K562 (cell line): Measurements from ENCODE around the gene HFE. TPM values are rescaled to one million over a fixed set of nuclear protein-coding genes. Genes with fewer than 3 reads are reported as not detected.

Experiments
- ASH1L ChIP-seq: fragments of 450-650 bp; IDR thresholded peaks from 2 replicates; pipeline ENCODE4 v1.6.1; 2018; ENCODE audit warnings: borderline replicate concordance, mild to moderate bottlenecking, low read depth; ENCODE audit not compliant: partially characterized antibody
- BRD4 ChIP-seq: fragments of 200-600 bp; sonication (generic); IDR thresholded peaks from 2 replicates; pipeline ENCODE4 v1.6.1; 2017; ENCODE audit warnings: inconsistent platforms
- FOXJ3 ChIP-seq: sonication (generic); formaldehyde crosslinking; IDR thresholded peaks from 2 replicates; pipeline ENCODE4 v1.4.0; 2020; ENCODE audit warnings: mild to moderate bottlenecking, missing genetic modification reagents
- HDAC1 ChIP-seq, 2 experiments: fragments of 450-650 bp; IDR thresholded peaks; 2 replicates each; pipeline ENCODE4 v1.6.1; 2016 to 2017; ENCODE audit warnings: inconsistent platforms in 1 of 2, mild to moderate bottlenecking in 1 of 2, moderate library complexity in 1 of 2
- MYC ChIP-seq, 2 experiments: fragments of 250-450 bp in 1 of 2; sonication (Bioruptor Pico) in 1 of 2; IDR thresholded peaks; 2 replicates each; pipeline versions ENCODE4 v1.5.1 to v1.6.1; 2012 to 2021; ENCODE audit warnings: low read depth in 2 of 2, borderline replicate concordance in 1 of 2, improper control_type of control experiment in 1 of 2, low read length in 1 of 2, mild to moderate bottlenecking in 1 of 2, moderate library complexity in 1 of 2
- NFATC3 ChIP-seq: fragments of 450-650 bp; IDR thresholded peaks from 2 replicates; pipeline ENCODE4 v1.6.1; 2017; ENCODE audit warnings: mild to moderate bottlenecking
- NFYB ChIP-seq: IDR thresholded peaks from 2 replicates; pipeline ENCODE4 v1.6.1; 2011; ENCODE audit warnings: mild to moderate bottlenecking, moderate library complexity; ENCODE audit not compliant: insufficient read length; ENCODE audit errors: extremely low read depth
- PHTF2 ChIP-seq: fragments of 250-450 bp; sonication (Bioruptor Pico); IDR thresholded peaks from 2 replicates; pipeline ENCODE4 v1.5.0; 2021; ENCODE audit warnings: mild to moderate bottlenecking
- POLR2AphosphoS2 ChIP-seq: IDR thresholded peaks from 2 replicates; pipeline ENCODE4 v1.6.1; 2012; ENCODE audit warnings: low read length, improper control_type of control experiment
- POLR2B ChIP-seq: fragments of 450-650 bp; IDR thresholded peaks from 2 replicates; pipeline ENCODE4 v1.6.1; 2018; ENCODE audit warnings: low read depth; ENCODE audit not compliant: partially characterized antibody
- SIN3A ChIP-seq, 2 experiments: fragments of 150-350 bp in 1 of 2; IDR thresholded peaks; 2 replicates each; pipeline ENCODE4 v1.6.1; 2011 to 2016; ENCODE audit warnings: borderline replicate concordance in 2 of 2, low read depth in 2 of 2, low read length in 2 of 2, mild to moderate bottlenecking in 2 of 2, moderate library complexity in 2 of 2; ENCODE audit not compliant: control insufficient read depth in 1 of 2
- SOX6 ChIP-seq: fragments of 450-650 bp; IDR thresholded peaks from 2 replicates; pipeline ENCODE4 v1.6.1; 2014; ENCODE audit warnings: mild to moderate bottlenecking
- STAG1 ChIP-seq: sonication (generic); formaldehyde crosslinking; IDR thresholded peaks from 2 replicates; pipeline ENCODE4 v1.5.0; 2020; ENCODE audit warnings: missing genetic modification reagents, borderline replicate concordance
- YY1 ChIP-seq, 3 experiments: IDR thresholded peaks; 2 replicates each; pipeline ENCODE4 v1.6.1; 2011; ENCODE audit warnings: low read length in 2 of 3, mild to moderate bottlenecking in 2 of 3, moderate library complexity in 2 of 3, borderline replicate concordance in 1 of 3, control low read depth in 1 of 3, low read depth in 1 of 3; ENCODE audit not compliant: insufficient read depth in 3 of 3, insufficient replicate concordance in 2 of 3, control insufficient read depth in 1 of 3, insufficient read length in 1 of 3; ENCODE audit errors: extremely low read depth in 1 of 3
- ZNF217 ChIP-seq: sonication (generic); formaldehyde crosslinking; IDR thresholded peaks from 2 replicates; pipeline ENCODE4 v1.8.0; 2022; ENCODE audit warnings: mild to moderate bottlenecking, missing genetic modification reagents
- ZNF324 ChIP-seq: fragments of 250-450 bp; sonication (Bioruptor Pico); IDR thresholded peaks from 2 replicates; pipeline ENCODE4 v1.4.0; 2020; ENCODE audit warnings: mild to moderate bottlenecking
- ZNF436 ChIP-seq: fragments of 250-450, 450-650 bp; sonication (Bioruptor Pico); formaldehyde crosslinking; IDR thresholded peaks from 2 replicates; pipeline ENCODE4 v1.7.0; 2020; ENCODE audit warnings: mild to moderate bottlenecking
- polyA plus RNA-seq, 8 experiments: library from polyadenylated mRNA; depleted of rRNA in 4 of 8; stranded (reverse) in 5 of 8; unstranded in 3 of 8; fragments of >200 nt; fragmentation: Nextera tagmentation in 2 of 8; fragmentation: Illumina TruSeq in 1 of 8; extraction: Ambion mirVana in 2 of 8; extraction: Trizol in 1 of 8; gene quantifications; 2 replicates each; pipeline versions ENCODE4 v1.2.1 to v1.2.3, GENCODE V29; 2011 to 2014; ENCODE audit warnings: inconsistent platforms in 1 of 8, missing spikeins in 1 of 8
- total RNA-seq, 7 experiments: library from RNA; depleted of rRNA in 6 of 7; stranded (reverse); fragments of >200 nt in 6 of 7; fragmentation: Illumina TruSeq in 2 of 7; extraction: Trizol in 2 of 7; gene quantifications; 2 replicates each; pipeline versions ENCODE4 v1.2.1 to v1.2.3, GENCODE V29; 2011 to 2021; ENCODE audit warnings: low replicate concordance in 1 of 7
- TF ChIP-seq, protein P1 (sequence below): fragments of 450-650 bp; IDR thresholded peaks from 2 replicates; pipeline ENCODE4 v1.6.1; 2018; ENCODE audit not compliant: partially characterized antibody
- TF ChIP-seq, protein P2 (sequence below): fragments of 250-450 bp; sonication (Bioruptor Pico); IDR thresholded peaks from 2 replicates; pipeline ENCODE4 v1.9.0; 2021; ENCODE audit warnings: mild to moderate bottlenecking
- TF ChIP-seq, protein P3 (sequence below), 3 experiments: fragments of 200-800 bp in 1 of 3; sonication (Bioruptor generic) in 1 of 3; sonication (generic) in 1 of 3; formaldehyde crosslinking in 1 of 3; IDR thresholded peaks; 2 replicates each; pipeline versions ENCODE4 v1.6.1 to v1.8.0; 2016 to 2022; ENCODE audit warnings: mild to moderate bottlenecking in 2 of 3, missing compliant biosample characterization in 2 of 3, missing genetic modification characterization in 2 of 3, missing genetic modification reagents in 1 of 3

Gene HFE
- total and polyA plus RNA-seq, 9 of the 15 experiments (the other 6 are each of a cell fraction or from before 2014, with no cell fraction given), result 0.14 to 1.2 (median 0.76) TPM

DNA sequence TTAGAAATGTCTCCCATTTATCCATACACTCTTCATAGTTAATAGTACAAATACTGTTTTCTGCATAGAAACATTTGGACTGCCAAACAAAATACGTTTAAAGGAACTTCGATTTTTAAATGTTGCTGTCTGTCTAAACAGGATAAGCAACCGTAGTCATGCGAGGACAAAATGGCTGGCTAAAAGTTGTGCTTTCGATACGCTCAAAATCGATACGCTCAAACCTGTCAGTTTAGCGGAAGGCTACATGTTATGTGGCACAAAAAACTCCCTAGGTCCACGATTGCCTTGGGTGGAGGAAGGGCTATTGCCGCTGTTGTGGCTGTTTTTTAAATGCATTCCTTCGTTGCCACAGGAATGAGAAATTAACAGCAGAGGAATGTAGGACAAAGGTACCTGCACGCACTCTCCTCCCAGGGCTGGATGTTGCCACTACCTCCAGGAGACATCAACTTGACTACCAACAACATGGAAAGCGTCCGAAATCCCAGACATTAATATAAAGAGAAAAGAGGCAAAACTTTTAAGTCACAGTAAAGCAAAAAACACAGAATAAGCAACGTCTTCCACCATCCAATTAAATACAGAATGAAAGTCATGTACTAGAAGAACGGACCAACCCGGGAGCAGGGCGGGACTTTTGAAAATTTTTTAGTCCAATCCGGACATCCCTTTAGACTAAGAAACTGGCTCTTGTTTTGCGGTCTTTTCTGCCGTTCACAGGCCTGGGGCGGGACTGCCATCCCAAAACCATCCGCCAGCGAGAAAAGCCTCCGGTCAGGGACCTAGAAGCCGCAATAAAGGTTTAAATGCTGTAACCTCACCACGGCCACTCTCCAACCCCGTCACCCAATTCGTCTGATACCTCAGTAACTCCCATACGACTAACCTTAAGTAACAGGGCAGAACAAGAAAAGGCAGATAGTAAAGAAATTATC, 32.2 kb upstream of the HFE start (continued):
- TF ChIP-seq, protein P1, sequence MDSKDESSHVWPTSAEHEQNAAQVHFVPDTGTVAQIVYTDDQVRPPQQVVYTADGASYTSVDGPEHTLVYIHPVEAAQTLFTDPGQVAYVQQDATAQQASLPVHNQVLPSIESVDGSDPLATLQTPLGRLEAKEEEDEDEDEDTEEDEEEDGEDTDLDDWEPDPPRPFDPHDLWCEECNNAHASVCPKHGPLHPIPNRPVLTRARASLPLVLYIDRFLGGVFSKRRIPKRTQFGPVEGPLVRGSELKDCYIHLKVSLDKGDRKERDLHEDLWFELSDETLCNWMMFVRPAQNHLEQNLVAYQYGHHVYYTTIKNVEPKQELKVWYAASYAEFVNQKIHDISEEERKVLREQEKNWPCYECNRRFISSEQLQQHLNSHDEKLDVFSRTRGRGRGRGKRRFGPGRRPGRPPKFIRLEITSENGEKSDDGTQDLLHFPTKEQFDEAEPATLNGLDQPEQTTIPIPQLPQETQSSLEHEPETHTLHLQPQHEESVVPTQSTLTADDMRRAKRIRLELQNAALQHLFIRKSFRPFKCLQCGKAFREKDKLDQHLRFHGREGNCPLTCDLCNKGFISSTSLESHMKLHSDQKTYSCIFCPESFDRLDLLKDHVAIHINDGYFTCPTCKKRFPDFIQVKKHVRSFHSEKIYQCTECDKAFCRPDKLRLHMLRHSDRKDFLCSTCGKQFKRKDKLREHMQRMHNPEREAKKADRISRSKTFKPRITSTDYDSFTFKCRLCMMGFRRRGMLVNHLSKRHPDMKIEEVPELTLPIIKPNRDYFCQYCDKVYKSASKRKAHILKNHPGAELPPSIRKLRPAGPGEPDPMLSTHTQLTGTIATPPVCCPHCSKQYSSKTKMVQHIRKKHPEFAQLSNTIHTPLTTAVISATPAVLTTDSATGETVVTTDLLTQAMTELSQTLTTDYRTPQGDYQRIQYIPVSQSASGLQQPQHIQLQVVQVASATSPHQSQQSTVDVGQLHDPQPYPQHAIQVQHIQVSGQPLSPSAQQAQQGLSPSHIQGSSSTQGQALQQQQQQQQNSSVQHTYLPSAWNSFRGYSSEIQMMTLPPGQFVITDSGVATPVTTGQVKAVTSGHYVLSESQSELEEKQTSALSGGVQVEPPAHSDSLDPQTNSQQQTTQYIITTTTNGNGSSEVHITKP, result peak; percentile 29
- TF ChIP-seq NFATC3, result 0 out of 2 replicates have a peak, but pooled peaks have one; percentile 48
- TF ChIP-seq POLR2B, result peak; percentile 92
- peak; percentile 77 to 97; a peak in 3 of 4 replicates for TF ChIP-seq SIN3A (IDR thresholded peaks at IDR 0.05; ENCODE audit: borderline replicate concordance in 2 of 2, control insufficient read depth in 1 of 2, low read depth in 2 of 2, low read length in 2 of 2)
- TF ChIP-seq STAG1 (CRISPR knock-in tag), result no peak
- TF ChIP-seq PHTF2 (CRISPR knock-in tag), result peak; percentile 80; the same call in 1 of the 2 replicates
- TF ChIP-seq BRD4, result 0 out of 2 replicates have a peak, but pooled peaks have one; percentile 77
- TF ChIP-seq NFYB, result peak; percentile 94
- peak; percentile 49; the same call in 1 of the 2 replicates for TF ChIP-seq ZNF324 (CRISPR knock-in tag)
- peak in 1 of 2 experiments; percentile 56; a peak in 3 of 4 replicates for TF ChIP-seq HDAC1 (IDR thresholded peaks at IDR 0.05)
- TF ChIP-seq ZNF217 (CRISPR knock-in tag), result no peak
- peak; percentile 56 for TF ChIP-seq SOX6
- peak in 2 of 3 experiments; percentile 50 to 90 for TF ChIP-seq YY1 (IDR thresholded peaks at IDR 0.05; ENCODE audit: borderline replicate concordance in 1 of 3, control insufficient read depth in 1 of 3, extremely low read depth in 1 of 3, insufficient read depth in 3 of 3, insufficient read length in 1 of 3, insufficient replicate concordance in 2 of 3, low read depth in 1 of 3, low read length in 2 of 3)
- no peak; the same call in none of the 2 replicates for TF ChIP-seq MYC (IDR thresholded peaks at IDR 0.05; ENCODE audit: low read depth, low read length)
- TF ChIP-seq MYC (CRISPR knock-in tag; IDR thresholded peaks at IDR 0.05; ENCODE audit: borderline replicate concordance, low read depth), result peak; percentile 85; the same call in 1 of the 2 replicates
- peak; percentile 86 for TF ChIP-seq ASH1L
- TF ChIP-seq, protein P2, sequence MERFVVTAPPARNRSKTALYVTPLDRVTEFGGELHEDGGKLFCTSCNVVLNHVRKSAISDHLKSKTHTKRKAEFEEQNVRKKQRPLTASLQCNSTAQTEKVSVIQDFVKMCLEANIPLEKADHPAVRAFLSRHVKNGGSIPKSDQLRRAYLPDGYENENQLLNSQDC (CRISPR knock-in tag), result peak; percentile 92
- TF ChIP-seq ZNF436 (CRISPR knock-in tag), result peak; percentile 56
- TF ChIP-seq FOXJ3 (CRISPR knock-in tag), result peak; percentile 28; the same call in 1 of the 2 replicates
- peak; percentile 71 for TF ChIP-seq POLR2AphosphoS2
- TF ChIP-seq, protein P3, sequence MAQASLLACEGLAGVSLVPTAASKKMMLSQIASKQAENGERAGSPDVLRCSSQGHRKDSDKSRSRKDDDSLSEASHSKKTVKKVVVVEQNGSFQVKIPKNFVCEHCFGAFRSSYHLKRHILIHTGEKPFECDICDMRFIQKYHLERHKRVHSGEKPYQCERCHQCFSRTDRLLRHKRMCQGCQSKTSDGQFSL (CRISPR knock-in tag; IDR thresholded peaks at IDR 0.05), result 0 out of 2 replicates have a peak, but pooled peaks have one; percentile 17
- TF ChIP-seq, protein P3 (tag; IDR thresholded peaks at IDR 0.05), result no peak
